Keratinocyte (primary cell): ENCODE results near the gene PDZD2. TPM values are rescaled to one million over a fixed set of nuclear protein-coding genes. Genes with fewer than 3 reads are reported as not detected.

Experiments used
- DNase-seq: peaks from one replicate; pipeline ENCODE4 v3.0.0-alpha.2; 2011; ENCODE audit warnings: low read depth, missing footprints, low spot score
- FAIRE-seq: peaks from 2 replicates; lab custom pipeline; 2011; peaks lifted over from hg19 to GRCh38; lab: Jason Lieb, UNC
- H2AFZ ChIP-seq: 2 replicates; pipeline ENCODE4 v1.6.0; 2012; ENCODE audit warnings: low read length, control low read depth, inconsistent platforms; ENCODE audit not compliant: control insufficient read depth
- H3K27ac ChIP-seq: 2 replicates; pipeline ENCODE4 v1.5.1; 2011; ENCODE audit warnings: low read length; ENCODE audit not compliant: control insufficient read depth, insufficient read depth
- H3K27me3 ChIP-seq: 3 replicates; pipeline ENCODE4 v1.6.0; 2011; ENCODE audit warnings: low read length; ENCODE audit not compliant: control insufficient read depth, insufficient read depth; ENCODE audit errors: extremely low read depth
- H3K36me3 ChIP-seq, 2 experiments: 2 replicates in 1 of 2; 3 replicates in 1 of 2; pipeline ENCODE4 v1.5.1; 2011; ENCODE audit warnings: low read length in 2 of 2, mild to moderate bottlenecking in 1 of 2; ENCODE audit not compliant: control insufficient read depth in 2 of 2, insufficient read depth in 2 of 2; ENCODE audit errors: extremely low read depth in 1 of 2
- H3K4me1 ChIP-seq: 3 replicates; pipeline ENCODE4 v1.5.1; 2011; ENCODE audit warnings: low read length; ENCODE audit not compliant: control insufficient read depth, insufficient read depth; ENCODE audit errors: extremely low read depth
- H3K4me2 ChIP-seq: 3 replicates; pipeline ENCODE4 v1.6.0; 2011; ENCODE audit warnings: low read depth, low read length; ENCODE audit not compliant: control insufficient read depth, insufficient read depth; ENCODE audit errors: extremely low read depth
- H3K4me3 ChIP-seq, 3 experiments: fragments of 200-600 bp in 1 of 3; sonication (generic) in 1 of 3; 2 replicates in 2 of 3; 3 replicates in 1 of 3; pipeline ENCODE4 v1.5.1; 2011 to 2016; ENCODE audit warnings: low read length in 3 of 3, mild to moderate bottlenecking in 3 of 3, control low read depth in 2 of 3, inconsistent platforms in 1 of 3, low read depth in 1 of 3, mixed read lengths in 1 of 3, mixed run types in 1 of 3, moderate library complexity in 1 of 3; ENCODE audit not compliant: control insufficient read depth in 2 of 3, insufficient read depth in 2 of 3; ENCODE audit errors: extremely low read depth in 1 of 3
- H3K79me2 ChIP-seq: 2 replicates; pipeline ENCODE4 v1.6.0; 2012; ENCODE audit warnings: low read length; ENCODE audit not compliant: control insufficient read depth, insufficient read depth
- H3K9ac ChIP-seq: 3 replicates; pipeline ENCODE4 v1.6.0; 2011; ENCODE audit warnings: low read length; ENCODE audit not compliant: control insufficient read depth, insufficient read depth; ENCODE audit errors: extremely low read depth
- H3K9me1 ChIP-seq: 3 replicates; pipeline ENCODE4 v1.6.0; 2011; ENCODE audit warnings: low read length; ENCODE audit not compliant: control insufficient read depth, insufficient read depth; ENCODE audit errors: extremely low read depth
- H3K9me3 ChIP-seq: 2 replicates; pipeline ENCODE4 v1.5.1; 2012; ENCODE audit warnings: low read depth, low read length; ENCODE audit not compliant: control insufficient read depth
- H4K20me1 ChIP-seq: 3 replicates; pipeline ENCODE4 v1.6.0; 2011; ENCODE audit warnings: low read length; ENCODE audit not compliant: control insufficient read depth, insufficient read depth; ENCODE audit errors: extremely low read depth
- EZH2 ChIP-seq: IDR thresholded peaks from one replicate; pipeline ENCODE4 v1.6.1; 2012; ENCODE audit warnings: inconsistent platforms, mild to moderate bottlenecking, low read length, moderate library complexity
- dilution Hi-C: fragments of 300-500 bp; cut with MboI; formaldehyde crosslinking; loops from one replicate; pipeline ENCODE4 v1.7.0; 2020; ENCODE audit warnings: low sequenced_read_pairs; ENCODE audit not compliant: extremely low pct_ligation_motif_present
- polyA plus RNA-seq, 5 experiments: library from polyadenylated mRNA; depleted of rRNA in 3 of 5; stranded (reverse) in 3 of 5; stranded (forward) in 1 of 5; unstranded in 1 of 5; fragments of >200 nt; gene quantifications; 1 replicate in 1 of 5; 2 replicates in 3 of 5; 3 replicates in 1 of 5; pipeline versions ENCODE4 v1.2.1 to v1.2.3, GENCODE V29; 2011 to 2012; ENCODE audit warnings: missing spikeins in 2 of 5, low read depth in 1 of 5, low replicate concordance in 1 of 5
- TF ChIP-seq, protein P1 (sequence below), 3 experiments: IDR thresholded peaks in 1 of 3; conservative IDR thresholded peaks in 1 of 3; optimal IDR thresholded peaks in 1 of 3; 2 replicates in 2 of 3; 3 replicates in 1 of 3; pipeline versions ENCODE3 to v1.5.1; 2011; ENCODE audit warnings: low read length in 3 of 3, mild to moderate bottlenecking in 3 of 3, moderate library complexity in 2 of 3, control low read depth in 1 of 3, inconsistent platforms in 1 of 3; ENCODE audit not compliant: insufficient read depth in 2 of 3; ENCODE audit errors: extremely low read depth in 1 of 3

PDZD2 gene
- polyA plus RNA-seq, 1 donor (not counting 4 experiments of a cell fraction or from before 2014, with no cell fraction given): 7.3 TPM

DNA sequence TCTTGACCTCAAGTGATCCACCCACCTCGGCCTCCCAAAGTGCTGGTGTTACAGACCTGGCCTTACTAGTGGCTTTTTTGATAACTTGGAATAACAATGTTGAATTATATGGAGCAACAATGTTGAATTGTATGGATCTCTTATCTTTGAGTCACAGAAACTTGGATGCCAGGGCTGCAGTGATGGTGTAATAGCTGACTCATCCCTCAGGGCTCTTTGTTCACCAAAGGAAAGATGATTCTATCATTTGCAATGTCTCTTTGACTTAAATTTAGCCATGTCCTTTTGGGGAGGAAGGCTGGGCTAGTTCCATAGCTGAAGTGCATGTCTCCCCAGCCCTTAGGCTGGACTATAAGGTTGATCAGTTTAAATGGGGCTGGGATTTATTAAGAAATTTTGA, 172.3 kb downstream of the PDZD2 start:
- Histone ChIP-seq H3K4me1 (peaks cover 7% of the 10 kb centered on the region), H3K36me3 (no peaks in the 10 kb centered on the region), H2AFZ (no peak overlapping the region), H3K9me3 (no peaks in the 10 kb centered on the region), H3K4me3 (no peak overlapping the region), H3K27ac (no peak overlapping the region), H4K20me1 (no peaks in the 10 kb centered on the region), H3K27me3 (peaks cover 1% of the 10 kb centered on the region), H3K4me2 (no peak overlapping the region), H3K9ac (no peak overlapping the region), H3K9me1 (no peaks in the 10 kb centered on the region), H3K79me2 (no peaks in the 10 kb centered on the region)
- DNase-seq (peak; percentile 15), FAIRE-seq (peak; percentile 91)
- TF ChIP-seq, protein P1, sequence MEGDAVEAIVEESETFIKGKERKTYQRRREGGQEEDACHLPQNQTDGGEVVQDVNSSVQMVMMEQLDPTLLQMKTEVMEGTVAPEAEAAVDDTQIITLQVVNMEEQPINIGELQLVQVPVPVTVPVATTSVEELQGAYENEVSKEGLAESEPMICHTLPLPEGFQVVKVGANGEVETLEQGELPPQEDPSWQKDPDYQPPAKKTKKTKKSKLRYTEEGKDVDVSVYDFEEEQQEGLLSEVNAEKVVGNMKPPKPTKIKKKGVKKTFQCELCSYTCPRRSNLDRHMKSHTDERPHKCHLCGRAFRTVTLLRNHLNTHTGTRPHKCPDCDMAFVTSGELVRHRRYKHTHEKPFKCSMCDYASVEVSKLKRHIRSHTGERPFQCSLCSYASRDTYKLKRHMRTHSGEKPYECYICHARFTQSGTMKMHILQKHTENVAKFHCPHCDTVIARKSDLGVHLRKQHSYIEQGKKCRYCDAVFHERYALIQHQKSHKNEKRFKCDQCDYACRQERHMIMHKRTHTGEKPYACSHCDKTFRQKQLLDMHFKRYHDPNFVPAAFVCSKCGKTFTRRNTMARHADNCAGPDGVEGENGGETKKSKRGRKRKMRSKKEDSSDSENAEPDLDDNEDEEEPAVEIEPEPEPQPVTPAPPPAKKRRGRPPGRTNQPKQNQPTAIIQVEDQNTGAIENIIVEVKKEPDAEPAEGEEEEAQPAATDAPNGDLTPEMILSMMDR (optimal IDR thresholded peaks at IDR 0.05 in 1 of 3, IDR thresholded peaks at IDR 0.05 in 1 of 3, conservative IDR thresholded peaks at IDR 0.05 in 1 of 3; ENCODE audit: extremely low read depth in 1 of 3, insufficient read depth in 2 of 3, low read length in 3 of 3): no peak
- no peak for TF ChIP-seq EZH2
- dilution Hi-C loops: no loop called here

DNA sequence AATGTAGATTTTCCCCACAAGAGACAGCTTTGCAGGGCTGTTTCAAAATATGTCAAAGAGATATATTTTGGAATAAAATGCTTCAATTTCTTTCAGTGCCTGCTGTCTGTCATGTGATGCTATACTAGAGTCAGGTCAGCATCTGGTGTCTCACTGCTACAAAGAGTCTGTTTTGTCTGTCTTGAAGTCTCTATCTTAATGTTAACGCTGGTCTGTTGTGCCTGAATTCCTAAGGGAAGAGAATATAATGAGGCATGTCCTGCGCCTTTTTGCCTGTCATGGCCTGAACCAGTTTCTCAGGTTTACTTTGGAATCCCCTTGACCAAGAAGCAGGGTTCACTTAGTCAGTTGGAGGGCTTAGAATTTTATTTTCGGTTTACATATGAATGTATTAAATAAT, 176.4 kb downstream of the PDZD2 start:
- no peaks in the 10 kb centered on the region for H3K79me2 ChIP-seq
- no peak for TF ChIP-seq EZH2
- TF ChIP-seq, protein P1 (optimal IDR thresholded peaks at IDR 0.05 in 1 of 3, IDR thresholded peaks at IDR 0.05 in 1 of 3, conservative IDR thresholded peaks at IDR 0.05 in 1 of 3; ENCODE audit: extremely low read depth in 1 of 3, insufficient read depth in 2 of 3, low read length in 3 of 3): no peak
- H3K36me3 ChIP-seq: no peaks in the 10 kb centered on the region
- no peaks in the 10 kb centered on the region for H3K9me1 ChIP-seq
- DNase-seq (no peak), FAIRE-seq (no peak)
- H3K4me3 ChIP-seq: no peak overlapping the region
- H3K4me2 ChIP-seq: no peak overlapping the region
- no peaks in the 10 kb centered on the region for H3K9me3 ChIP-seq
- dilution Hi-C loops: no loop called here
- H3K4me1 ChIP-seq: peaks cover 7% of the 10 kb centered on the region
- H3K27ac ChIP-seq: no peak overlapping the region
- H4K20me1 ChIP-seq: no peaks in the 10 kb centered on the region
- H3K9ac ChIP-seq: no peak overlapping the region
- H2AFZ ChIP-seq: no peak overlapping the region
- H3K27me3 ChIP-seq: no peaks in the 10 kb centered on the region
